NCI-H345 treated with DMSO at 0.1 percent for 48 hours (cell line): ENCODE data around the gene DIP2C.
"Not testable (repeated sequence)": the region's sequence is repeated elsewhere in the genome, so short reads cannot be mapped to it uniquely, and the experiment has no call there.

Experiments used
- DNase-seq: peaks from one replicate; lab custom pipeline; 2025; ENCODE audit not compliant: unreplicated experiment; lab: John Stamatoyannopoulos, UW

The DIP2C gene

GRCh38 chr10:541041-541440, 148.4 kb downstream of the DIP2C start:
- DNase-seq = no peak

GRCh38 chr10:538895-539294, 150.6 kb downstream of the DIP2C start:
- DNase-seq = no peak

- no peak for DNase-seq
Measured at GRCh38 chr10:536935-537334, 152.5 kb downstream of the DIP2C start.

GRCh38 chr10:536371-536925, 153.0 kb downstream of the DIP2C start:
- DNase-seq = no peak

- DNase-seq = no peak
Measured at GRCh38 chr10:535952-536351, 153.5 kb downstream of the DIP2C start.

- DNase-seq = no peak
Measured at GRCh38 chr10:535051-535450, 154.4 kb downstream of the DIP2C start.

- DNase-seq = no peak
Measured at GRCh38 chr10:534047-534566, 155.4 kb downstream of the DIP2C start.

- no peak for DNase-seq
Measured at GRCh38 chr10:533611-534010, 155.9 kb downstream of the DIP2C start.

- no peak for DNase-seq
Measured at GRCh38 chr10:533186-533585, 156.3 kb downstream of the DIP2C start.

- DNase-seq = not testable (repeated sequence)
Measured at GRCh38 chr10:532331-532730, 157.1 kb downstream of the DIP2C start.

GRCh38 chr10:531541-531940, 157.9 kb downstream of the DIP2C start:
- DNase-seq = no peak

GRCh38 chr10:530717-531116, 158.8 kb downstream of the DIP2C start:
- no peak for DNase-seq

- no peak for DNase-seq
Measured at GRCh38 chr10:529468-530230, 159.8 kb downstream of the DIP2C start.

- no peak for DNase-seq
Measured at GRCh38 chr10:528173-529165, 161.0 kb downstream of the DIP2C start.

GRCh38 chr10:527416-527815, 162.1 kb downstream of the DIP2C start:
- no peak for DNase-seq

GRCh38 chr10:526651-527312, 162.7 kb downstream of the DIP2C start:
- no peak for DNase-seq

GRCh38 chr10:525565-526315, 163.7 kb downstream of the DIP2C start:
- no peak for DNase-seq

GRCh38 chr10:523925-524324, 165.5 kb downstream of the DIP2C start:
- DNase-seq = no peak

- DNase-seq = no peak
Measured at GRCh38 chr10:522350-522749, 167.1 kb downstream of the DIP2C start.
